GM10248 (cell line): ENCODE measurements around the gene SEC14L3.

ENCODE experiments used
- CTCF ChIA-PET: fragments of 300-600 bp; sonication (Branson Sonifier 250); formaldehyde crosslinking; extraction: SDS; loops from one replicate; lab custom pipeline; 2021; ENCODE audit warnings: antibody characterized with exemption; lab: Yijun Ruan, JAX
- POLR2A ChIA-PET: fragments of 350-650 bp; sonication (Branson Sonifier 250); formaldehyde crosslinking; extraction: SDS; loops from one replicate; lab custom pipeline; 2020; ENCODE audit warnings: antibody characterized with exemption; lab: Yijun Ruan, JAX
- DNase-seq: peaks from one replicate; pipeline ENCODE4 v3.0.0; 2012; ENCODE audit errors: extremely low spot score
- CTCF ChIP-seq: IDR thresholded peaks from 2 replicates; pipeline ENCODE4 v1.5.1; 2012; ENCODE audit warnings: mild to moderate bottlenecking, low read depth; ENCODE audit errors: extremely low read depth, missing control alignments, control extremely low read depth

Gene SEC14L3

GRCh38 chr22:30490399-30490798 is 18.6 kb upstream of the SEC14L3 start:
- POLR2A ChIA-PET, result no interaction called here
- no peak for TF ChIP-seq CTCF
- DNase-seq, result peak; percentile 20
- CTCF ChIA-PET, result interaction anchor here (1.0 to 2.1 kb wide), 4 partner anchors 12 to 103 kb away, joined by 3 to 6 read pairs (median 4); partner anchors contain the start of gene RNF215

- TF ChIP-seq CTCF, result no peak
- ChIA-PET CTCF (interaction anchor here (1.3 to 5.4 kb wide), 3 partner anchors 43 to 200 kb away, joined by 3 to 52 read pairs (median 3); no protein-coding TSS in a partner anchor), POLR2A (no interaction called here)
- DNase-seq, result no peak
Measured at GRCh38 chr22:30488121-30488520, 16.3 kb upstream of the SEC14L3 start.

- TF ChIP-seq CTCF, result no peak
- no peak for DNase-seq
- POLR2A ChIA-PET, result no interaction called here
- CTCF ChIA-PET, result interaction anchor here (1.0 to 5.4 kb wide), 14 partner anchors 9 to 268 kb away, joined by 3 to 52 read pairs (median 4); partner anchors contain the start of gene SEC14L2
Measured at GRCh38 chr22:30486661-30487115, 14.9 kb upstream of the SEC14L3 start.

- CTCF ChIA-PET, result interaction anchor here (0.7 to 5.4 kb wide), 21 partner anchors 9 to 269 kb away, joined by 3 to 52 read pairs (median 4); partner anchors contain the start of gene SEC14L2
- no peak for TF ChIP-seq CTCF
- POLR2A ChIA-PET, result no interaction called here
- DNase-seq, result no peak
Measured at GRCh38 chr22:30486118-30486517, 14.3 kb upstream of the SEC14L3 start.

GRCh38 chr22:30485362-30485988 is 13.7 kb upstream of the SEC14L3 start:
- peak; percentile 94 for DNase-seq
- peak; percentile 88 for TF ChIP-seq CTCF
- ChIA-PET CTCF (interaction anchor here (0.7 to 5.4 kb wide), 24 partner anchors 8 to 270 kb away, joined by 3 to 52 read pairs (median 4); partner anchors contain the start of gene SEC14L2), POLR2A (no interaction called here)

- ChIA-PET CTCF (interaction anchor here (4.0 to 5.4 kb wide), 2 partner anchors 38 to 93 kb away, joined by 32 to 52 read pairs; no protein-coding TSS in a partner anchor), POLR2A (no interaction called here)
- no peak for DNase-seq
- no peak for TF ChIP-seq CTCF
Measured at GRCh38 chr22:30483169-30483568, 11.4 kb upstream of the SEC14L3 start.
